ENCODE results near the gene RNF182. TPM values are rescaled to one million over a fixed set of nuclear protein-coding genes. Genes with fewer than 3 reads are reported as not detected.

The RNF182 gene
- total RNA-seq, 2 experiments from 2014 or later: not detected

DNA sequence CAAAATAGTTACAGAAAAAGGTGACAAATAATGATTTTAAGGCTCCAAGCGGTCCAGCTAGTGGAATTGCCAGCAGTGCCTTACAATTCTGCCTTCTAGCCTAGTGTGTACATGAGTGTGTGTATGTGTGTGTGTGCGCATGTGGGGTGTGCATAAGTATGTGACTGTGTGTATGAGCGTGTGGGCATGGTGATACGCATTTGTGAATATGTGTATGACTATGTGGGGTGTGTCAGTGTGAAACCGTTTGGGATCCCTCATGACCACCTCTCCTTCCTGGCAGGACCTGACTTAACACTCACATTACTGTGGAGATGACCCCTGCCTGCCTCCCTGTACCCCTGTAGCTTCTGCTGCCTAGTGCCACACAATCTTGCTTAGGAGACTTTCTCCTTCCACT is 40.4 kb upstream of the RNF182 start:
- Mint-ChIP-seq H3K27me3 (peaks cover 2% of the 10 kb centered on the region), H3K4me3 (no peak overlapping the region), H3K27ac (no peak overlapping the region), H3K9me3 (no peaks in the 10 kb centered on the region), H3K4me1 (ENCODE audit: low read depth) (no peaks in the 10 kb centered on the region), H3K36me3 (ENCODE audit: low read depth) (no peaks in the 10 kb centered on the region)
- ATAC-seq (no peak), DNase-seq (no peak)
- intact Hi-C loops (cut with micrococcal nuclease): no loop called here
- TF ChIP-seq, protein P1, sequence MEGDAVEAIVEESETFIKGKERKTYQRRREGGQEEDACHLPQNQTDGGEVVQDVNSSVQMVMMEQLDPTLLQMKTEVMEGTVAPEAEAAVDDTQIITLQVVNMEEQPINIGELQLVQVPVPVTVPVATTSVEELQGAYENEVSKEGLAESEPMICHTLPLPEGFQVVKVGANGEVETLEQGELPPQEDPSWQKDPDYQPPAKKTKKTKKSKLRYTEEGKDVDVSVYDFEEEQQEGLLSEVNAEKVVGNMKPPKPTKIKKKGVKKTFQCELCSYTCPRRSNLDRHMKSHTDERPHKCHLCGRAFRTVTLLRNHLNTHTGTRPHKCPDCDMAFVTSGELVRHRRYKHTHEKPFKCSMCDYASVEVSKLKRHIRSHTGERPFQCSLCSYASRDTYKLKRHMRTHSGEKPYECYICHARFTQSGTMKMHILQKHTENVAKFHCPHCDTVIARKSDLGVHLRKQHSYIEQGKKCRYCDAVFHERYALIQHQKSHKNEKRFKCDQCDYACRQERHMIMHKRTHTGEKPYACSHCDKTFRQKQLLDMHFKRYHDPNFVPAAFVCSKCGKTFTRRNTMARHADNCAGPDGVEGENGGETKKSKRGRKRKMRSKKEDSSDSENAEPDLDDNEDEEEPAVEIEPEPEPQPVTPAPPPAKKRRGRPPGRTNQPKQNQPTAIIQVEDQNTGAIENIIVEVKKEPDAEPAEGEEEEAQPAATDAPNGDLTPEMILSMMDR (IDR thresholded peaks at IDR 0.05): no peak
- ChIA-PET POLR2A (interaction anchor here (1.0 kb wide), 1 partner anchor 11 kb away, joined by 3 read pairs; no protein-coding TSS in a partner anchor), CTCF (interaction anchor here (1.3 to 4.3 kb wide), 2 partner anchors 10 to 11 kb away, joined by 3 to 25 read pairs; no protein-coding TSS in a partner anchor)

DNA sequence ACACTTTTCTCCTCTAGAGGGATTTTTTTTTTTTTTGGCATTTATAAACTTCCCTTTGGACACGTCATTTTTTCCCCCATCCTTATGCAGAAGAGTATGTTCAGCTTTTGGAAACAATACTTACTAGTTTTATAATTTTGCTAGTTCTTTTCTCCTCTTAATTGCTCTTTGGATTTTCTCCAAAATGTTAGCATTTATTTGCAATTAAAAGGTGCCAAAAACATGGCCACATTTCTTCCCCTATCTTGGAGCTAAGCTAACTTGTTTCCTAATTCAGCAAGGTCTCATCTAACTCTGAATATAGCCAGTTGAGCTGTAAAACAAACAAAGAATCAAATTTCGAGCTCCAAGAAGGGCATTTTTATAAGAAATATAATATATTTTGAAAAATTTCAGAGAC is 39.2 kb upstream of the RNF182 start:
- ATAC-seq (no peak), DNase-seq (no peak)
- POLR2A ChIA-PET: interaction anchor here (0.7 kb wide), 1 partner anchor 21 kb away, joined by 3 read pairs; no protein-coding TSS in a partner anchor
- Mint-ChIP-seq H3K4me3 (no peak overlapping the region), H3K9me3 (no peaks in the 10 kb centered on the region), H3K36me3 (ENCODE audit: low read depth) (no peaks in the 10 kb centered on the region), H3K27ac (no peak overlapping the region), H3K4me1 (ENCODE audit: low read depth) (no peaks in the 10 kb centered on the region), H3K27me3 (peaks cover 2% of the 10 kb centered on the region)
- CTCF ChIA-PET: interaction anchor here (1.6 to 4.3 kb wide), 3 partner anchors 11 to 181 kb away, joined by 5 to 25 read pairs (median 7); no protein-coding TSS in a partner anchor
- intact Hi-C loops (cut with micrococcal nuclease): no loop called here
- TF ChIP-seq, protein P1 (IDR thresholded peaks at IDR 0.05): no peak

DNA sequence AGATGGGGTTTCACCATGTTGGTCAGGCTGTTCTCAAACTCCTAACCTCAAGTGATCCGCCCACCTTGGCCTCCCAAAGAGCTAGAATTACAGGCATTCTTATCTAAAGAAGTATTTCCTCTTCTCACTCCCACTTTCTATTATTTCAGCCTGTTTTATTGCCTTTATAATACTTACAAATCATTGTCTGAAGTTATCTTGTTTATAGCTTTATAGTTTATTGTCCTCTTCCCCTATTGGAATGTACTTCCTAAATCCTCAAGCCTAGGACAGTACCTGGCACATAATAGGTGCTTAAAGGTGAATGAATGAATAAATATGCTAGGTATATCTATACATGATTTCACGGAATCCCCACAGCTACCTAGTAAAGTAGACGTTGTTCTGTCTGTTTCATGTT is 37.8 kb upstream of the RNF182 start:
- intact Hi-C loops (cut with micrococcal nuclease): no loop called here

DNA sequence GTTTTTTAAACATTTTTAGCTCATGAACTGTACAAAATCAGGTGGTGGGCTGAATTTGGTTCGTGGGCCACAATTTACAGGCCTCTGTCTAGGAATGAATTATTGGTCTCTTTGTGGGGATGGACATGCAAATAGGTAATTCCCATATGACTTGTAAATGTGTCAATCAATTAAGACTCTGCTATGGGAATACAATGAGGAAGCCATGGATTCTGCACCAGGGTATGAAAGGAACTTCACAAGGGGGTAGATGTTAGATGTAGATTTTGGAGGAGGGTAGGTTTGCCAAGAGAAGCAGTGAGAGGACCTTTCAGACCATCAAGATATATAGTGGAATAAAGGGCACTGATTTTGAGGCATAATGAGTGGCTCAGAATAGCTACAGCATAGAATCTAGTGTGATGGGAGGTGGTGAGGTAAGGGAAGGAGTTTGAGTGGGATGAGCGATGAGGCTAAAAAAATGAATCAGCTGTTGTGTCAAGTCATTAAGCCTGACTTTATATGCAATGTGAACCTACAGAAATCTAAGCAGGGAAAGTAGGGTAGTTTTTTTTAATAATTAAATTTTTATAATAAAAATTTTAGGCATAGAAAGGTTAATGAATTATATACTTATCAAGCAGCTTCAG is 32.6 kb upstream of the RNF182 start:
- intact Hi-C loops (cut with micrococcal nuclease): no loop called here
- Mint-ChIP-seq H3K9me3 (no peaks in the 10 kb centered on the region), H3K27ac (no peak overlapping the region), H3K27me3 (peaks cover 7% of the 10 kb centered on the region), H3K4me3 (no peak overlapping the region), H3K36me3 (ENCODE audit: low read depth) (no peaks in the 10 kb centered on the region), H3K4me1 (ENCODE audit: low read depth) (no peaks in the 10 kb centered on the region)
- ATAC-seq: no peak
- TF ChIP-seq, protein P1 (IDR thresholded peaks at IDR 0.05): no peak
- no peak for DNase-seq
- CTCF ChIA-PET: interaction anchor here (1.0 to 3.0 kb wide), 3 partner anchors 18 to 252 kb away, joined by 4 to 14 read pairs (median 7); no protein-coding TSS in a partner anchor
- POLR2A ChIA-PET: no interaction called here

More for the DNA sequence above, 37.8 kb upstream of the RNF182 start:
- no peak overlapping the region for H3K4me3 Mint-ChIP-seq
- no peak overlapping the region for H3K27ac Mint-ChIP-seq
- H3K9me3 Mint-ChIP-seq: no peaks in the 10 kb centered on the region
- TF ChIP-seq, protein P1 (IDR thresholded peaks at IDR 0.05): no peak
- H3K4me1 Mint-ChIP-seq (ENCODE audit: low read depth): no peaks in the 10 kb centered on the region
- no peaks in the 10 kb centered on the region for H3K36me3 Mint-ChIP-seq (ENCODE audit: low read depth)
- ChIA-PET POLR2A (no interaction called here), CTCF (interaction anchor here (0.7 to 4.3 kb wide), 3 partner anchors 13 to 41 kb away, joined by 3 to 25 read pairs (median 7); no protein-coding TSS in a partner anchor)
- ATAC-seq: no peak
- no peaks in the 10 kb centered on the region for H3K27me3 Mint-ChIP-seq
- DNase-seq: no peak

DNA sequence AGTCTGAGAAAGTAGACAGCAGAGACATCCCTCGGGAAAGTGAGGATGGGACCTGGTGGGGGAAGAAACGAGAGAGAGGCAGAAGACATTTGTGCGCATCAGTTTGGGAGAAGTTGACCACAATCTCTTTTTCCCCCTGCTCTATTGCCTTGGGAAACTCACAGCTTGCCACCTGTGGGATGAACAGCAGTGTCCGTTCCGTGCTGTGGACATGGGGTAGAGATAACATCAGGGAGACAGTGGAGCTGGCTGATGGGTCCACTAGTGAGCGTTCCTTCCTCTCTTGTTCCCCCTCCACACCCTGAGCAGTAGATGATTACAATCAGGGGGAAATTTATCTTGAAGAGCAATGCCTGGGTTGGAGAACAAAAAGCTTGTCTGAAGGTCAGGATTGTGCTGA is 21.8 kb upstream of the RNF182 start:
- CTCF ChIA-PET: interaction anchor here (1.1 kb wide), 1 partner anchor 73 kb away, joined by 3 read pairs; no protein-coding TSS in a partner anchor
- H3K36me3 Mint-ChIP-seq (ENCODE audit: low read depth): no peaks in the 10 kb centered on the region
- peaks cover 22% of the 10 kb centered on the region for H3K27me3 Mint-ChIP-seq
- intact Hi-C loops (cut with micrococcal nuclease): no loop called here
- H3K27ac Mint-ChIP-seq: no peak overlapping the region
- TF ChIP-seq, protein P1 (IDR thresholded peaks at IDR 0.05): no peak
- no peak for ATAC-seq
- H3K9me3 Mint-ChIP-seq: no peaks in the 10 kb centered on the region
- no peak for DNase-seq
- POLR2A ChIA-PET: no interaction called here
- H3K4me1 Mint-ChIP-seq (ENCODE audit: low read depth): no peaks in the 10 kb centered on the region
- no peak overlapping the region for H3K4me3 Mint-ChIP-seq
